Activated B cell treated with CpG ODN at 0.5 μM for 24 hours (primary cell): Measurements from ENCODE around the gene TSPAN10. TPM values are rescaled to one million over a fixed set of nuclear protein-coding genes. Genes with fewer than 3 reads are reported as not detected.
"Not testable (repeated sequence)": the region's sequence is repeated elsewhere in the genome, so short reads cannot be mapped to it uniquely, and the experiment has no call there.

Experiments used
- ATAC-seq: fragments of 200-7000 bp; cut with Tn5 transposase; one replicate; pipeline ENCODE4 v1.10.0; 2021; ENCODE audit warnings: low read depth, mild to moderate bottlenecking, moderate library complexity
- CTCF ChIA-PET: fragments of 350-600 bp; sonication (Branson Sonifier 250); formaldehyde crosslinking; loops from one replicate; lab custom pipeline; 2021; ENCODE audit warnings: antibody characterized with exemption; lab: Charles Lee
- POLR2A ChIA-PET: fragments of 350-600 bp; sonication (Branson Sonifier 250); formaldehyde crosslinking; loops from one replicate; lab custom pipeline; 2021; ENCODE audit warnings: antibody characterized with exemption; lab: Charles Lee
- DNase-seq: peaks from one replicate; pipeline ENCODE4 v3.0.0; 2022
- H3K27ac Mint-ChIP-seq: one replicate; pipeline ENCODE4 v1.8.0; 2020; ENCODE audit warnings: mixed read lengths
- H3K27me3 Mint-ChIP-seq: one replicate; pipeline ENCODE4 v1.8.0; 2021; ENCODE audit warnings: mixed read lengths
- H3K36me3 Mint-ChIP-seq: one replicate; pipeline ENCODE4 v1.8.0; 2021; ENCODE audit warnings: low read depth, mixed read lengths
- H3K4me1 Mint-ChIP-seq: one replicate; pipeline ENCODE4 v1.8.0; 2021; ENCODE audit warnings: mixed read lengths
- H3K4me3 Mint-ChIP-seq: one replicate; pipeline ENCODE4 v1.8.0; 2020; ENCODE audit warnings: mild to moderate bottlenecking, mixed read lengths
- H3K9me3 Mint-ChIP-seq: one replicate; pipeline ENCODE4 v1.8.0; 2020; ENCODE audit warnings: mixed read lengths
- intact Hi-C: fragments of 100-400 bp; cut with micrococcal nuclease; formaldehyde crosslinking; loops from one replicate; pipeline ENCODE4 v1.15.1; 2024
- total RNA-seq: library from RNA; stranded (reverse); gene quantifications from 2 replicates; pipeline ENCODE4 v1.2.3, GENCODE V29; 2022
- TF ChIP-seq, protein P1 (sequence below): fragments of 200-600 bp; IDR thresholded peaks from one replicate; pipeline ENCODE4 v1.8.0; 2022; ENCODE audit warnings: antibody characterized with exemption, mild to moderate bottlenecking

The TSPAN10 gene
- total RNA-seq, 1 donor from 2014 or later: 0.95 TPM

DNA sequence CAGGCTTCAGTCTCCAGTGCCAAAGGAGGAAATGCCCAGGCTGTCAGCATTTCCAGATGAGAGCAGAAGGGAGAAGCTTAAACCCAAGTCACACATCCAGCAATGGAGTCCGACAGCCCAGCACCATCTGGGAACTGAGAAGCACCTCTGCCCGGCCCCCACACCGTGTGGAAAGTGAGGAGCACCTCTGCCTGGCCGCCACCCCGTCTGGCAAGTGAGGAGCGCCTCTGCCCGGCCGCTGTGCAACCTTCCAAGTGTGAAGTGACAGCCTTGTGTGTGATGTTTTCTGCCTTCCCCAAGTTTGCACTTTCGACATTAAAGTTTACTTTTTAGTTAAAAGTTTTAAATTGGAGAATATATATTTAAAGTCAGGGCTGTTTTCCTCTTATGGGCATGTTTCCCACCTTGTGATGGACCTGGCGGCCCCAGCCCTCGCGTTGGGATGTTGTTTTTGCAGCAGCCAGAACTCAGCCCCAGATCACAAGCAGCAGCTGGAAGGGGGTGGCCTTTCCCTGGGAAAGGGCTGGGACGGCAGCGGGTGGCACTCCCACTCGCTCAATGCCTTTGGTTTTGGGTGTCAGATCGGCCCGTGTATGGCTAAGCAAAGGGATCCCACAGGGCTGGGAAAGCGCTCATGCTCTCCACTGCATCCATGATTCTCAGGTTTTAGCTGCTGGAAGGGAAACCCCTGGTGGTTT, 36.7 kb downstream of the TSPAN10 start:
- ATAC-seq: no peak
- H3K27ac Mint-ChIP-seq: no peak overlapping the region
- no peaks in the 10 kb centered on the region for H3K9me3 Mint-ChIP-seq
- ChIA-PET POLR2A (interaction anchor here (0.6 to 2.3 kb wide), 2 partner anchors 10 to 182 kb away, joined by 6 to 10 read pairs; partner anchors contain the start of genes ARL16 and HGS), CTCF (no interaction called here)
- H3K4me1 Mint-ChIP-seq: peaks cover 6% of the 10 kb centered on the region
- H3K27me3 Mint-ChIP-seq: no peaks in the 10 kb centered on the region
- intact Hi-C loops: no loop called here
- H3K36me3 Mint-ChIP-seq: peaks cover 50% of the 10 kb centered on the region
- TF ChIP-seq, protein P1, sequence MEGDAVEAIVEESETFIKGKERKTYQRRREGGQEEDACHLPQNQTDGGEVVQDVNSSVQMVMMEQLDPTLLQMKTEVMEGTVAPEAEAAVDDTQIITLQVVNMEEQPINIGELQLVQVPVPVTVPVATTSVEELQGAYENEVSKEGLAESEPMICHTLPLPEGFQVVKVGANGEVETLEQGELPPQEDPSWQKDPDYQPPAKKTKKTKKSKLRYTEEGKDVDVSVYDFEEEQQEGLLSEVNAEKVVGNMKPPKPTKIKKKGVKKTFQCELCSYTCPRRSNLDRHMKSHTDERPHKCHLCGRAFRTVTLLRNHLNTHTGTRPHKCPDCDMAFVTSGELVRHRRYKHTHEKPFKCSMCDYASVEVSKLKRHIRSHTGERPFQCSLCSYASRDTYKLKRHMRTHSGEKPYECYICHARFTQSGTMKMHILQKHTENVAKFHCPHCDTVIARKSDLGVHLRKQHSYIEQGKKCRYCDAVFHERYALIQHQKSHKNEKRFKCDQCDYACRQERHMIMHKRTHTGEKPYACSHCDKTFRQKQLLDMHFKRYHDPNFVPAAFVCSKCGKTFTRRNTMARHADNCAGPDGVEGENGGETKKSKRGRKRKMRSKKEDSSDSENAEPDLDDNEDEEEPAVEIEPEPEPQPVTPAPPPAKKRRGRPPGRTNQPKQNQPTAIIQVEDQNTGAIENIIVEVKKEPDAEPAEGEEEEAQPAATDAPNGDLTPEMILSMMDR: no peak
- no peak overlapping the region for H3K4me3 Mint-ChIP-seq
- DNase-seq: no peak

DNA sequence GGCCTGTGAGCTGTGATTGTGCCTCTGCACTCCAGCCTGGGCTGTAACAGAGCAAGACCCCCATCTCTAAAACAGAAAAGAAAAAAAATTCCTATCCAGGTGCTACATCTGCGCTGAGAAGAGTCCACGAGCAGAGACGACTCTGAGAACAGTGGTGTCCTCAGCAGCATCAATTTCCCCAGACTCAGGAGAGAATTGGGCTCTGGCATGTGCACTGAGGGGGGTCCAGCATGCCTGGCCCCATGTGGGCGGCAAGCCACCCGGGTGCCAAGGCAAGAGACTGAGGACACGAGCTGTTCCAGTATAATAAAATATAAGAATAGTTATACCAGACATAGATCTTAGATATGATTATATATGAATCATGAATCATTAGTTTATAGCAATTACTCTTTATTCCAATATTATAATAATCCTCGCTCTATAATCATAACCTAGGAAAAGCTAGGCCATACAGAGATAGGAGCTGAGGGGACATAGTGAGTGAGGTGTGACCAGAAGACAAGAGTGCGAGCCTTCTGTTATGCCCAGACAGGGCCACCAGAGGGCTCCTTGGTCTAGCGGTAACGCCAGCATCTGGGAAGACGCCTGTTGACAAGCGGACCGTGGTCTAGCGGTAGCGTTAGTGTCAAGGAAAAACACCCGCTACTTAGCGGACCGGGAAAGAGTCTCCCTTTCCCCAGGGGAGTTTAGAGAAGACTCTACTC, 38.7 kb downstream of the TSPAN10 start:
- POLR2A ChIA-PET: interaction anchor here (0.7 to 2.3 kb wide), 4 partner anchors 8 to 197 kb away, joined by 4 to 15 read pairs (median 7); partner anchors contain the start of genes ARHGDIA, ARL16, CCDC137 and HGS
- CTCF ChIA-PET: interaction anchor here (0.8 to 1.2 kb wide), 3 partner anchors 10 to 179 kb away, joined by 3 to 4 read pairs (median 4); no protein-coding TSS in a partner anchor
- intact Hi-C loops, H3K4me1 Mint-ChIP-seq, H3K4me3 Mint-ChIP-seq, H3K27me3 Mint-ChIP-seq, H3K27ac Mint-ChIP-seq, ATAC-seq, DNase-seq, H3K9me3 Mint-ChIP-seq: not testable (repeated sequence)
- peaks cover 41% of the 10 kb centered on the region for H3K36me3 Mint-ChIP-seq

- POLR2A ChIA-PET: interaction anchor here (0.7 kb wide), 1 partner anchor 1100 kb away, joined by 4 read pairs; no protein-coding TSS in a partner anchor
These were observed 39.9 kb downstream of the TSPAN10 start for GRCh38 chr17:81676906-81677305.

GRCh38 chr17:81680150-81680549, 43.2 kb downstream of the TSPAN10 start:
- peaks cover 28% of the 10 kb centered on the region for H3K4me1 Mint-ChIP-seq
- intact Hi-C loops: loop anchor here (5.0 kb wide), 1 partner anchor 777 kb away; the partner anchor contains the start of gene NARF
- no peak overlapping the region for H3K4me3 Mint-ChIP-seq
- ChIA-PET POLR2A (interaction anchor here (0.7 kb wide), 2 partner anchors 120 to 424 kb away, joined by 6 to 7 read pairs; no protein-coding TSS in a partner anchor), CTCF (no interaction called here)
- H3K27me3 Mint-ChIP-seq: no peaks in the 10 kb centered on the region
- TF ChIP-seq, protein P1: no peak
- no peak overlapping the region for H3K27ac Mint-ChIP-seq
- no peaks in the 10 kb centered on the region for H3K9me3 Mint-ChIP-seq
- peaks cover 16% of the 10 kb centered on the region for H3K36me3 Mint-ChIP-seq
- ATAC-seq: no peak
- no peak for DNase-seq

More at GRCh38 chr17:81676906-81677305, 39.9 kb downstream of the TSPAN10 start:
- no peaks in the 10 kb centered on the region for H3K27me3 Mint-ChIP-seq
- TF ChIP-seq, protein P1: no peak
- no peak for ATAC-seq
- H3K4me3 Mint-ChIP-seq: no peak overlapping the region
- H3K27ac Mint-ChIP-seq: no peak overlapping the region
- intact Hi-C loops: no loop called here
- H3K4me1 Mint-ChIP-seq: peaks cover 8% of the 10 kb centered on the region
- CTCF ChIA-PET: no interaction called here
- H3K9me3 Mint-ChIP-seq: no peaks in the 10 kb centered on the region
- no peak for DNase-seq
- peaks cover 35% of the 10 kb centered on the region for H3K36me3 Mint-ChIP-seq

- Mint-ChIP-seq H3K4me1 (peaks cover 32% of the 10 kb centered on the region), H3K4me3 (peak overlapping the region; percentile 11), H3K27me3 (no peaks in the 10 kb centered on the region), H3K36me3 (peaks cover 28% of the 10 kb centered on the region), H3K9me3 (no peaks in the 10 kb centered on the region), H3K27ac (no peak overlapping the region)
- TF ChIP-seq, protein P1: no peak
- CTCF ChIA-PET: no interaction called here
- no peak for DNase-seq
- POLR2A ChIA-PET: interaction anchor here (3.1 kb wide), 1 partner anchor 16 kb away, joined by 26 read pairs; the partner anchor contains the start of genes CCDC137 and OXLD1
- intact Hi-C loops: loop anchor here (5.0 kb wide), 1 partner anchor 776 kb away; the partner anchor contains the start of gene NARF
- ATAC-seq: no peak
These were observed 44.7 kb downstream of the TSPAN10 start for GRCh38 chr17:81681672-81682071.
